HG02884 (cell line): Measurements from ENCODE around the gene DOLPP1.
"Not testable (repeated sequence)": the region's sequence is repeated elsewhere in the genome, so short reads cannot be mapped to it uniquely, and the experiment has no call there.

Source experiments
- ATAC-seq: cut with Tn5 transposase; IDR thresholded peaks from one replicate; pipeline ENCODE4 v1.9.1; 2021; ENCODE audit warnings: mild to moderate bottlenecking, moderate library complexity; ENCODE audit not compliant: unreplicated experiment

Gene DOLPP1

GRCh38 chr9:129080601-129081387 lies at the start of gene DOLPP1:
Gene DOLPP1 (plus strand): TSS chr9:129081111. CDS start chr9:129081132, 21 bp downstream.
- peak; percentile 94 for ATAC-seq

- no peak for ATAC-seq
Measured at GRCh38 chr9:129031514-129031913, 49.4 kb upstream of the DOLPP1 start.

GRCh38 chr9:129032541-129033159 lies 48.3 kb upstream of the DOLPP1 start:
- no peak for ATAC-seq

- ATAC-seq = no peak
Measured at GRCh38 chr9:129033216-129033615, 47.7 kb upstream of the DOLPP1 start.

- not testable (repeated sequence) for ATAC-seq
Measured at GRCh38 chr9:129035838-129036237, 45.1 kb upstream of the DOLPP1 start.

GRCh38 chr9:129036241-129036922 lies 44.5 kb upstream of the DOLPP1 start, which contains the start of gene MIGA2:
Gene MIGA2 (plus strand): TSS chr9:129036626. CDS start chr9:129040595, 3,969 bp downstream.
- peak; percentile 97 for ATAC-seq

GRCh38 chr9:129036923-129037766 lies 43.8 kb upstream of the DOLPP1 start:
- ATAC-seq = no peak

GRCh38 chr9:129037767-129038098 lies 43.2 kb upstream of the DOLPP1 start:
- ATAC-seq = no peak

GRCh38 chr9:129038109-129038852 lies 42.6 kb upstream of the DOLPP1 start:
- no peak for ATAC-seq

GRCh38 chr9:129040113-129040643 lies 40.7 kb upstream of the DOLPP1 start:
- no peak for ATAC-seq

- ATAC-seq = no peak
Measured at GRCh38 chr9:129042016-129042415, 38.9 kb upstream of the DOLPP1 start.

- ATAC-seq = no peak
Measured at GRCh38 chr9:129052592-129052991, 28.3 kb upstream of the DOLPP1 start.

- ATAC-seq = no peak
Measured at GRCh38 chr9:129053020-129053419, 27.9 kb upstream of the DOLPP1 start.

GRCh38 chr9:129054163-129054851 lies 26.6 kb upstream of the DOLPP1 start:
- no peak for ATAC-seq

- ATAC-seq = no peak
Measured at GRCh38 chr9:129058965-129059795, 21.7 kb upstream of the DOLPP1 start.

- ATAC-seq = no peak
Measured at GRCh38 chr9:129059796-129060785, 20.8 kb upstream of the DOLPP1 start.

- ATAC-seq = no peak
Measured at GRCh38 chr9:129060991-129061390, 19.9 kb upstream of the DOLPP1 start.
